Tibial artery (tissue), 4 donors: ENCODE data around the gene DPP4.
A peak's percentile ranks its signal among the peaks of the same experiment; 100 is the strongest.

ENCODE experiments used
- DNase-seq, 2 donors: peaks; one replicate each; pipeline ENCODE4 v3.0.0-alpha.2; 2019
- H3K27ac ChIP-seq, 2 donors: fragments of 200-600 bp; sonication (generic) in 1 of 2; 1 replicate in 1 of 2; 2 replicates in 1 of 2; pipeline ENCODE4 v1.5.1; 2018 to 2019; ENCODE audit warnings: mild to moderate bottlenecking in 1 of 2
- H3K27me3 ChIP-seq, 2 donors: fragments of 200-600 bp; sonication (generic) in 1 of 2; one replicate each; pipeline versions ENCODE4 v1.5.1 to v1.6.0; 2016 to 2019
- H3K36me3 ChIP-seq, 3 donors: fragments of 200-600 bp; sonication (generic) in 2 of 3; one replicate each; pipeline ENCODE4 v1.5.1; 2016 to 2019; ENCODE audit warnings: mild to moderate bottlenecking in 2 of 3
- H3K4me1 ChIP-seq, 4 donors: fragments of 200-600 bp; sonication (generic) in 2 of 4; 1 replicate in 3 of 4; 2 replicates in 1 of 4; pipeline ENCODE4 v1.5.1; 2016 to 2019
- H3K4me3 ChIP-seq, 2 donors: fragments of 200-600 bp; sonication (generic) in 1 of 2; 1 replicate in 1 of 2; 2 replicates in 1 of 2; pipeline ENCODE4 v1.5.1; 2018 to 2019; ENCODE audit warnings: mild to moderate bottlenecking in 2 of 2
- H3K9me3 ChIP-seq, 3 donors: fragments of 200-600 bp; sonication (generic) in 1 of 3; one replicate each; pipeline ENCODE4 v1.5.1; 2016 to 2019
- CTCF ChIP-seq, 2 experiments: fragments of 200-600 bp in 1 of 2; fragments of 450-650 bp in 1 of 2; IDR thresholded peaks; one replicate each; pipeline ENCODE4 v1.5.1; 2017 to 2019; ENCODE audit warnings: antibody characterized with exemption in 2 of 2, mild to moderate bottlenecking in 1 of 2, moderate library complexity in 1 of 2
- intact Hi-C: fragments of 100-400 bp; cut with DNase I; formaldehyde crosslinking; loops from one replicate; pipeline ENCODE4 v1.15.0; 2023; ENCODE audit warnings: low total_unique reads

Gene DPP4

GRCh38 chr2:162073888-162074631 is at the start of gene DPP4:
Gene DPP4 (minus strand): TSS chr2:162074215. CDS start chr2:162073981, 234 bp downstream.
- peak in 1 of 2 donors; percentile 21 for DNase-seq
- H3K27me3 ChIP-seq: peaks cover 0 to 25% of the 10 kb centered on the region in 2 donors
- H3K9me3 ChIP-seq: peaks cover 0 to 7% (median 6%) of the 10 kb centered on the region in 3 donors
- no peak for TF ChIP-seq CTCF (IDR thresholded peaks at IDR 0.05)
- intact Hi-C loops: no loop called here
- peak within 1 kb of the TSS; percentile 35 to 50 for H3K4me3 ChIP-seq
- H3K36me3 ChIP-seq: no peaks in the 10 kb centered on the region
- H3K4me1 ChIP-seq: peaks cover 0 to 16% (median 7%) of the 10 kb centered on the region in 4 donors
- no peak within 1 kb of the TSS for H3K27ac ChIP-seq

GRCh38 chr2:162118166-162119031 is 44.4 kb upstream of the DPP4 start:
- TF ChIP-seq CTCF (IDR thresholded peaks at IDR 0.05): no peak
- peaks cover 0 to 22% (median 3%) of the 10 kb centered on the region in 4 donors for H3K4me1 ChIP-seq
- no peak for DNase-seq
- H3K27ac ChIP-seq: no peak overlapping the region
- H3K4me3 ChIP-seq: no peak overlapping the region
- H3K27me3 ChIP-seq: no peaks in the 10 kb centered on the region
- H3K9me3 ChIP-seq: no peaks in the 10 kb centered on the region
- intact Hi-C loops: no loop called here
- no peaks in the 10 kb centered on the region for H3K36me3 ChIP-seq

GRCh38 chr2:162116352-162116751 is 42.3 kb upstream of the DPP4 start:
- no peak overlapping the region for H3K4me3 ChIP-seq
- no peak for DNase-seq
- peaks cover 0 to 23% (median 3%) of the 10 kb centered on the region in 4 donors for H3K4me1 ChIP-seq
- no peak for TF ChIP-seq CTCF (IDR thresholded peaks at IDR 0.05)
- intact Hi-C loops: no loop called here
- no peaks in the 10 kb centered on the region for H3K27me3 ChIP-seq
- H3K9me3 ChIP-seq: no peaks in the 10 kb centered on the region
- no peak overlapping the region for H3K27ac ChIP-seq
- H3K36me3 ChIP-seq: no peaks in the 10 kb centered on the region

- no peaks in the 10 kb centered on the region for H3K36me3 ChIP-seq
- no peak for DNase-seq
- H3K9me3 ChIP-seq: no peaks in the 10 kb centered on the region
- no peak overlapping the region for H3K27ac ChIP-seq
- H3K4me1 ChIP-seq: peaks cover 0 to 23% (median 3%) of the 10 kb centered on the region in 4 donors
- intact Hi-C loops: no loop called here
- no peaks in the 10 kb centered on the region for H3K27me3 ChIP-seq
- TF ChIP-seq CTCF (IDR thresholded peaks at IDR 0.05): no peak
- H3K4me3 ChIP-seq: no peak overlapping the region
Measured at GRCh38 chr2:162115076-162115475, 41.1 kb upstream of the DPP4 start.

GRCh38 chr2:162114271-162114670 is 40.3 kb upstream of the DPP4 start:
- Histone ChIP-seq H3K27ac (no peak overlapping the region), H3K4me3 (no peak overlapping the region), H3K27me3 (no peaks in the 10 kb centered on the region), H3K36me3 (no peaks in the 10 kb centered on the region), H3K9me3 (no peaks in the 10 kb centered on the region), H3K4me1 (peaks cover 0 to 23% (median 3%) of the 10 kb centered on the region in 4 donors)
- DNase-seq: no peak
- intact Hi-C loops: no loop called here
- TF ChIP-seq CTCF (IDR thresholded peaks at IDR 0.05): no peak
